Heart right ventricle (tissue), 16 donors: Measurements from ENCODE around the gene ZFHX3. TPM values are rescaled to one million over a fixed set of nuclear protein-coding genes. Genes with fewer than 3 reads are reported as not detected.

Experiments used
- ATAC-seq, 8 donors: fragments of 200-7000 bp; cut with Tn5 transposase; one replicate each; pipeline ENCODE4 v1.9.1; 2020; ENCODE audit warnings: mild to moderate bottlenecking in 8 of 8, moderate library complexity in 8 of 8, moderate number of reproducible peaks in 1 of 8
- DNase-seq, 2 donors: peaks; one replicate each; pipeline ENCODE4 v3.0.0-alpha.2; 2020
- H3K27ac ChIP-seq, 10 donors: fragments of 200-600 bp; sonication (generic) in 2 of 10; one replicate each; pipeline versions ENCODE4 v1.5.0 to v1.8.0; 2020 to 2022; ENCODE audit warnings: mild to moderate bottlenecking in 3 of 10
- H3K27me3 ChIP-seq, 7 donors: fragments of 200-600 bp; one replicate each; pipeline ENCODE4 v1.8.0; 2021 to 2022; ENCODE audit warnings: mild to moderate bottlenecking in 2 of 7
- H3K36me3 ChIP-seq, 9 donors: fragments of 200-600 bp; sonication (generic) in 1 of 9; one replicate each; pipeline versions ENCODE4 v1.5.0 to v1.8.0; 2020 to 2022; ENCODE audit warnings: mild to moderate bottlenecking in 2 of 9
- H3K4me1 ChIP-seq, 9 donors: fragments of 200-600 bp; sonication (generic) in 1 of 9; one replicate each; pipeline versions ENCODE4 v1.5.0 to v1.8.0; 2020 to 2022; ENCODE audit warnings: mild to moderate bottlenecking in 4 of 9
- H3K4me3 ChIP-seq, 10 donors: fragments of 200-600 bp; sonication (generic) in 2 of 10; one replicate each; pipeline versions ENCODE4 v1.5.0 to v1.8.0; 2020 to 2022; ENCODE audit warnings: mild to moderate bottlenecking in 7 of 10, moderate library complexity in 2 of 10
- H3K9me3 ChIP-seq, 11 donors: fragments of 200-600 bp in 10 of 11; sonication (generic) in 2 of 11; one replicate each; pipeline versions ENCODE4 v1.5.0 to v1.8.0; 2013 to 2022; ENCODE audit warnings: mild to moderate bottlenecking in 2 of 11, control low read depth in 1 of 11, moderate library complexity in 1 of 11
- WGBS, 2 donors: extraction: QIAGEN DNeasy Blood & Tissue Kit; methylation state at CpG; one replicate each; pipeline ENCODE4 v1.1.7; 2013; ENCODE audit warnings: inconsistent platforms in 1 of 2; 5-methylcytosine and 5-hydroxymethylcytosine counted together
- intact Hi-C, 10 donors: fragments of 100-400 bp; cut with DNase I; formaldehyde crosslinking; loops; one replicate each; pipeline versions ENCODE4 v1.11.1 to v1.14.2; 2022
- polyA plus RNA-seq, 2 donors: library from polyadenylated mRNA; stranded (reverse); fragments of 200-250 nt; gene quantifications; one replicate each; pipeline ENCODE4 v1.2.3, GENCODE V29; 2013
- total RNA-seq, 10 donors: library from RNA; stranded (reverse); fragmentation: NEBNext Ultra II Directional in 3 of 10; extraction: Animal tissue kit (Norgen Biotek cat#: 25700) in 3 of 10; gene quantifications; one replicate each; pipeline versions ENCODE4 v1.2.1 to v1.2.4, GENCODE V29; 2021 to 2023
- TF ChIP-seq, protein P1 (sequence below), 9 donors: fragments of 200-600 bp; sonication (generic) in 2 of 9; IDR thresholded peaks; one replicate each; pipeline versions ENCODE4 v1.5.0 to v1.8.0; 2021 to 2022; ENCODE audit warnings: antibody characterized with exemption in 9 of 9, mild to moderate bottlenecking in 5 of 9, moderate library complexity in 1 of 9
- donor health status: Arrhythmogenic right ventricular cardiomyopathy.
- donor health status: ischemic (EF 13 %, LVEDD 7.1; RV severe dilation, severe dysfunction).
- donor health status: healthy with polysubstance abuse.
- donor health status: DM: no; HTN: yes; CAD: no.
- donor health status: DM: no; HTN: no; CAD: no.
- donor health status: ischemic (EF 25% LVEDD 6.9; RV normal size, moderate dysfunction).
- donor health status: ischemic (EF 25% LVEDD 5.7; RV mildly dilated, moderate dysfunction).
- donor health status: healthy.
- donor health status: DM: yes; HTN: yes; CAD: no.
- donor health status: Ischemic cardiomyopathy.
- donor health status: ischemic (EF 35%, LVEDD 5.7; RV mildly dilated, moderate dysfunction).
- donor health status: nonischemic (EF 11% LVEDD 7.7; RV severe dilation, severe dysfunction).
- donor health status: DM: yes; HTN: yes; CAD: no.
- donor health status: PGD.
- donor health status: ischemic (EF 29% LVEDD 5.4; RV normal size, mild dysfunction).
- donor health status: nonischemic (EF 23%, LVEDD 6.1; RV moderate dilation, normal function).

The ZFHX3 gene
- total and polyA plus RNA-seq, 12 donors, result 1.6 to 15.2 (median 10.4) TPM

DNA sequence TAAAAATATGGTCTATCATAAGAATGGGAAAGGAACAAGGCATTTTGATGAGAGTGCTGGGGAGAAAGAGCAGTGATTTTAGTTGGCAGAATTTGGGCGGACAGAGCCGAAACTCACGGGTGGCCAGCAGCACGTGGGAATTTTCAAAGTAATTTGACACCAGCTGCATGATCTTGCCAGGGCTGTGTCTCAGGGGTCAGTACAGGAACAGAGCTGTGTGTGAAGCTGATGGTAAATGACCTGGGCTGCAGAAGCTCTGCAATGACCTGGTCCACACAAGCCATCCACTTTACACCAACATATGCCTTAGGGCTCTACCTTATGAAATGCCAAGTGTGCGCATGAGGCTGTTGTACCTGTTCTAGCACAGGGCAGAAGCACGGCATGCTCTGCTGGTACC, 112.0 kb downstream of the ZFHX3 start:
- TF ChIP-seq, protein P1, sequence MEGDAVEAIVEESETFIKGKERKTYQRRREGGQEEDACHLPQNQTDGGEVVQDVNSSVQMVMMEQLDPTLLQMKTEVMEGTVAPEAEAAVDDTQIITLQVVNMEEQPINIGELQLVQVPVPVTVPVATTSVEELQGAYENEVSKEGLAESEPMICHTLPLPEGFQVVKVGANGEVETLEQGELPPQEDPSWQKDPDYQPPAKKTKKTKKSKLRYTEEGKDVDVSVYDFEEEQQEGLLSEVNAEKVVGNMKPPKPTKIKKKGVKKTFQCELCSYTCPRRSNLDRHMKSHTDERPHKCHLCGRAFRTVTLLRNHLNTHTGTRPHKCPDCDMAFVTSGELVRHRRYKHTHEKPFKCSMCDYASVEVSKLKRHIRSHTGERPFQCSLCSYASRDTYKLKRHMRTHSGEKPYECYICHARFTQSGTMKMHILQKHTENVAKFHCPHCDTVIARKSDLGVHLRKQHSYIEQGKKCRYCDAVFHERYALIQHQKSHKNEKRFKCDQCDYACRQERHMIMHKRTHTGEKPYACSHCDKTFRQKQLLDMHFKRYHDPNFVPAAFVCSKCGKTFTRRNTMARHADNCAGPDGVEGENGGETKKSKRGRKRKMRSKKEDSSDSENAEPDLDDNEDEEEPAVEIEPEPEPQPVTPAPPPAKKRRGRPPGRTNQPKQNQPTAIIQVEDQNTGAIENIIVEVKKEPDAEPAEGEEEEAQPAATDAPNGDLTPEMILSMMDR (IDR thresholded peaks at IDR 0.05), result no peak
- Histone ChIP-seq H3K9me3 (no peaks in the 10 kb centered on the region), H3K27me3 (no peaks in the 10 kb centered on the region), H3K36me3 (no peaks in the 10 kb centered on the region), H3K27ac (no peak overlapping the region), H3K4me1 (peaks cover 15 to 90% (median 61%) of the 10 kb centered on the region in 9 donors), H3K4me3 (no peak overlapping the region)
- DNase-seq, result no peak
- no peak for ATAC-seq
- intact Hi-C loops, result loop anchor here in 4 of 10 donors (5.0 to 10.0 kb wide), 7 partner anchors 39 to 236 kb away; partner anchors contain the start of gene ZFHX3 (in 3 of the 4)
- 60 to 64% methylated on average over 6 of the region's 6 CpGs for WGBS, 2 donors

GRCh38 chr16:72934636-72935403, 113.1 kb downstream of the ZFHX3 start:
- DNase-seq (no peak), ATAC-seq (no peak)
- Histone ChIP-seq H3K27ac (peak overlapping the region in 2 of 10 donors; percentile 11 to 45), H3K4me1 (peaks cover 15 to 89% (median 54%) of the 10 kb centered on the region in 9 donors), H3K36me3 (no peaks in the 10 kb centered on the region), H3K9me3 (no peaks in the 10 kb centered on the region), H3K4me3 (no peak overlapping the region), H3K27me3 (no peaks in the 10 kb centered on the region)
- intact Hi-C loops, result loop anchor here in 5 of 10 donors (5.0 to 10.0 kb wide), 9 partner anchors 38 to 237 kb away; partner anchors contain the start of gene ZFHX3 (in 3 of the 5)
- WGBS, 2 donors, result 91 to 95% methylated on average over 17 of the region's 17 CpGs
- TF ChIP-seq, protein P1 (IDR thresholded peaks at IDR 0.05), result no peak

DNA sequence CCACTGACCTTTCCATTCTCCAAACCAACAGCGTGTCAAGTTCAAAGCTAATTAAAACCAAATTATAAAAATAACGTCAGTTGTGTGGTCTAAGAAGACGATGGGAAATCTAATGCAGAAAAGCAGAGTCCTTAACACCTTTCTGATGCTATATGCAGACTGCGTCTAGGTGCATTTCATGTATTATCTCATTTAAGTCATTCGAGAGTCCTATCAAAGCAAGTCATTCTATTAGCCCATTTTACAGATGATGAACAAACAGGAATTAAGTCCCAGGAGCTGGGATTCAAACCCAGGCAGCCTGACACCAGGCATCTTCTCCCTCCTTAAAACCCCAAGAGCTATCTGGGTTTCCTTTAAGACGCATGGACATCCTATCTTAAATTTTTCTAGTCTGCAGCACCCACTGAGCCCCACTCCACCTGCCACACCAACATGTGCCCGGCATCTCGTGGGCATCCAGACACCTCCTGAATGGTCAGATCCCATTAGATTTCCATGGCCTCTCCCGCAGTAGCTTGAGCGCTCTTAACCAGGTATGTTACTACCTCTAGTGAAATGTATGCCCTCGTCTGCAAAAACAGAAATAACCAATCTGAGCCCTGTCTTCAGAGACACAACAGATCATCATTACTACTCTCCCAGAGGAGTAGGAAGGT, 115.1 kb downstream of the ZFHX3 start:
- Histone ChIP-seq H3K27ac (peak overlapping the region in 5 of 10 donors; percentile 10 to 78 (median 44)), H3K9me3 (no peaks in the 10 kb centered on the region), H3K4me3 (no peak overlapping the region), H3K27me3 (no peaks in the 10 kb centered on the region), H3K36me3 (no peaks in the 10 kb centered on the region), H3K4me1 (peaks cover 4 to 70% (median 34%) of the 10 kb centered on the region in 9 donors)
- WGBS, 2 donors, result 90 to 93% methylated on average over 11 of the region's 11 CpGs
- DNase-seq (no peak), ATAC-seq (no peak)
- TF ChIP-seq, protein P1 (IDR thresholded peaks at IDR 0.05), result no peak
- intact Hi-C loops, result loop anchor here in 4 of 10 donors (5.0 to 10.0 kb wide), 4 partner anchors 88 to 112 kb away; partner anchors contain the start of gene ZFHX3 (in 1 of the 4)

GRCh38 chr16:72932050-72932449, 115.9 kb downstream of the ZFHX3 start:
- Histone ChIP-seq H3K9me3 (no peaks in the 10 kb centered on the region), H3K36me3 (no peaks in the 10 kb centered on the region), H3K27me3 (no peaks in the 10 kb centered on the region), H3K4me1 (peaks cover 0 to 70% (median 28%) of the 10 kb centered on the region in 9 donors), H3K27ac (peak overlapping the region; percentile 3 to 78 (median 40)), H3K4me3 (no peak overlapping the region)
- ATAC-seq (peak in 5 of 8 donors; percentile 17 to 51 (median 36)), DNase-seq (no peak)
- WGBS, 2 donors, result 27 to 41% methylated on average over 2 of the region's 2 CpGs
- TF ChIP-seq, protein P1 (IDR thresholded peaks at IDR 0.05), result no peak
- intact Hi-C loops, result loop anchor here in 4 of 10 donors (5.0 to 10.0 kb wide), 4 partner anchors 87 to 113 kb away; partner anchors contain the start of gene ZFHX3 (in 1 of the 4)
